ENCODE data around the gene SLC6A18.

SLC6A18 gene

GRCh38 chr5:1225081-1225480 lies at the start of gene SLC6A18:
Gene SLC6A18, plus strand, starts transcription at chr5:1225381. Its CDS starts 97 bp downstream, at chr5:1225478.
- DNase-seq, result no peak

- no peak for DNase-seq
Observed at GRCh38 chr5:1175801-1176472, 49.2 kb upstream of the SLC6A18 start.

- no peak for DNase-seq
Observed at GRCh38 chr5:1176473-1177391, 48.4 kb upstream of the SLC6A18 start.

GRCh38 chr5:1177826-1178528 lies 47.2 kb upstream of the SLC6A18 start:
- no peak for DNase-seq

GRCh38 chr5:1178529-1179382 lies 46.4 kb upstream of the SLC6A18 start:
- DNase-seq, result no peak

GRCh38 chr5:1179383-1179715 lies 45.8 kb upstream of the SLC6A18 start:
- no peak for DNase-seq

- DNase-seq, result no peak
Observed at GRCh38 chr5:1180096-1180495, 45.1 kb upstream of the SLC6A18 start.

GRCh38 chr5:1180841-1181271 lies 44.3 kb upstream of the SLC6A18 start:
- no peak for DNase-seq

- DNase-seq, result no peak
Observed at GRCh38 chr5:1181451-1182359, 43.5 kb upstream of the SLC6A18 start.

- DNase-seq, result no peak
Observed at GRCh38 chr5:1182360-1182632, 42.9 kb upstream of the SLC6A18 start.

- no peak for DNase-seq
Observed at GRCh38 chr5:1182633-1183423, 42.4 kb upstream of the SLC6A18 start.

GRCh38 chr5:1183424-1184162 lies 41.6 kb upstream of the SLC6A18 start:
- no peak for DNase-seq

GRCh38 chr5:1184163-1184470 lies 41.1 kb upstream of the SLC6A18 start:
- DNase-seq, result no peak

- no peak for DNase-seq
Observed at GRCh38 chr5:1184481-1184880, 40.7 kb upstream of the SLC6A18 start.

GRCh38 chr5:1185038-1185627 lies 40.0 kb upstream of the SLC6A18 start:
- DNase-seq, result no peak

GRCh38 chr5:1185629-1186350 lies 39.4 kb upstream of the SLC6A18 start:
- DNase-seq, result no peak

- DNase-seq, result no peak
Observed at GRCh38 chr5:1186351-1187233, 38.6 kb upstream of the SLC6A18 start.

All from CD4-positive, alpha-beta T cell treated with Interleukin-10 for 1 hour (primary cell).